GM23338 (cell line): Measurements from ENCODE around the gene GOLM1. TPM values are rescaled to one million over a fixed set of nuclear protein-coding genes. Genes with fewer than 3 reads are reported as not detected.

Experiments used
- ATAC-seq: fragments of 200-7000 bp; cut with Tn5 transposase; 3 replicates; pipeline ENCODE4 v1.9.1; 2020
- DNase-seq: peaks from one replicate; pipeline ENCODE4 v3.0.0-alpha.2; 2015; ENCODE audit warnings: low spot score
- H2AFZ ChIP-seq: fragments of 200-600 bp; sonication (generic); 2 replicates; pipeline ENCODE4 v1.8.0; 2016; ENCODE audit warnings: antibody characterized with exemption, mild to moderate bottlenecking, moderate library complexity
- H3F3A ChIP-seq: fragments of 200-600 bp; sonication (generic); replicated peaks from 2 replicates; pipeline ENCODE4 v1.8.0; 2017; ENCODE audit warnings: antibody characterized with exemption, mixed run types, low read depth
- H3K27ac ChIP-seq: fragments of 200-600 bp; sonication (generic); 2 replicates; pipeline ENCODE4 v1.6.1; 2016; ENCODE audit warnings: low read depth
- H3K27me3 ChIP-seq: fragments of 200-600 bp; sonication (generic); 2 replicates; pipeline ENCODE4 v1.8.0; 2016; ENCODE audit warnings: mild to moderate bottlenecking, mixed run types, moderate library complexity; ENCODE audit not compliant: insufficient read depth
- H3K36me3 ChIP-seq: fragments of 200-600 bp; sonication (generic); 2 replicates; pipeline ENCODE4 v1.8.0; 2016; ENCODE audit warnings: mild to moderate bottlenecking; ENCODE audit not compliant: insufficient read depth
- H3K4me1 ChIP-seq: fragments of 200-600 bp; sonication (generic); 2 replicates; pipeline ENCODE4 v1.8.0; 2016; ENCODE audit warnings: mild to moderate bottlenecking, moderate library complexity; ENCODE audit not compliant: insufficient read depth
- H3K4me2 ChIP-seq: fragments of 200-600 bp; sonication (generic); 2 replicates; pipeline ENCODE4 v1.7.1; 2017; ENCODE audit warnings: mixed run types
- H3K4me3 ChIP-seq: fragments of 200-600 bp; sonication (generic); 2 replicates; pipeline ENCODE4 v1.6.1; 2016; ENCODE audit warnings: mixed run types
- H3K79me2 ChIP-seq: fragments of 200-600 bp; sonication (generic); replicated peaks from 2 replicates; pipeline ENCODE4 v1.8.0; 2017; ENCODE audit warnings: mild to moderate bottlenecking; ENCODE audit not compliant: insufficient read depth
- H3K9me2 ChIP-seq: fragments of 200-600 bp; sonication (generic); 2 replicates; pipeline ENCODE4 v1.8.0; 2017; ENCODE audit not compliant: insufficient read depth
- H4K20me1 ChIP-seq: fragments of 200-600 bp; sonication (generic); replicated peaks from 2 replicates; pipeline ENCODE4 v1.8.0; 2017; ENCODE audit warnings: mild to moderate bottlenecking; ENCODE audit not compliant: insufficient read depth
- H3K27ac Mint-ChIP-seq: 2 replicates; pipeline ENCODE4 v1.8.0; 2020; ENCODE audit warnings: inconsistent platforms, mild to moderate bottlenecking, moderate library complexity, mixed read lengths
- H3K27me3 Mint-ChIP-seq: 3 replicates; pipeline ENCODE4 v1.8.0; 2022; ENCODE audit warnings: low read depth, mild to moderate bottlenecking, moderate library complexity, mixed read lengths, inconsistent platforms; ENCODE audit not compliant: insufficient read depth, poor library complexity
- H3K36me3 Mint-ChIP-seq: 3 replicates; pipeline ENCODE4 v1.8.0; 2021; ENCODE audit warnings: low read depth, mild to moderate bottlenecking, inconsistent platforms, moderate library complexity, mixed read lengths
- H3K4me1 Mint-ChIP-seq: 3 replicates; pipeline ENCODE4 v1.8.0; 2020; ENCODE audit warnings: mild to moderate bottlenecking, inconsistent platforms, mixed read lengths
- H3K4me3 Mint-ChIP-seq: 3 replicates; pipeline ENCODE4 v1.8.0; 2021; ENCODE audit warnings: moderate library complexity, mild to moderate bottlenecking, inconsistent platforms, mixed read lengths
- H3K9me3 Mint-ChIP-seq: 3 replicates; pipeline ENCODE4 v1.8.0; 2020; ENCODE audit warnings: moderate library complexity, mild to moderate bottlenecking, inconsistent platforms, mixed read lengths
- CREB1 ChIP-seq: fragments of 250-450 bp; sonication (Bioruptor Pico); IDR thresholded peaks from 2 replicates; pipeline ENCODE4 v1.5.0; 2020; ENCODE audit warnings: low read depth, mild to moderate bottlenecking, moderate library complexity
- ETS1 ChIP-seq: IDR thresholded peaks from 2 replicates; pipeline ENCODE4 v1.6.1; 2016; ENCODE audit warnings: antibody characterized with exemption
- EZH2 ChIP-seq: fragments of 200-600 bp; sonication (generic); IDR thresholded peaks from one replicate; pipeline ENCODE4 v1.8.0; 2017; ENCODE audit warnings: antibody characterized with exemption, mild to moderate bottlenecking, low read depth; ENCODE audit not compliant: unreplicated experiment
- EZH2phosphoT487 ChIP-seq: fragments of 200-600 bp; sonication (generic); IDR thresholded peaks from one replicate; pipeline ENCODE4 v1.8.1; 2018; ENCODE audit warnings: antibody characterized with exemption; ENCODE audit not compliant: unreplicated experiment
- JUNB ChIP-seq: IDR thresholded peaks from one replicate; pipeline ENCODE4 v1.6.1; 2016; ENCODE audit warnings: antibody characterized with exemption; ENCODE audit not compliant: unreplicated experiment
- NANOG ChIP-seq: IDR thresholded peaks from 2 replicates; pipeline ENCODE4 v1.6.1; 2016; ENCODE audit warnings: antibody characterized with exemption, borderline replicate concordance
- POLR2AphosphoS5 ChIP-seq: IDR thresholded peaks from 2 replicates; pipeline ENCODE4 v1.6.1; 2016; ENCODE audit warnings: antibody characterized with exemption, low read depth
- REST ChIP-seq: IDR thresholded peaks from one replicate; pipeline ENCODE4 v1.6.1; 2018; ENCODE audit warnings: antibody characterized with exemption; ENCODE audit not compliant: unreplicated experiment
- STAT1 ChIP-seq: IDR thresholded peaks from one replicate; pipeline ENCODE4 v1.6.1; 2016; ENCODE audit warnings: antibody characterized with exemption; ENCODE audit not compliant: unreplicated experiment
- ZNF114 ChIP-seq: fragments of 250-450 bp; sonication (Bioruptor Pico); IDR thresholded peaks from 2 replicates; pipeline ENCODE4 v1.5.0; 2020; ENCODE audit warnings: mild to moderate bottlenecking, moderate library complexity
- ZNF462 ChIP-seq: fragments of 250-450 bp; sonication (Bioruptor Pico); IDR thresholded peaks from 2 replicates; pipeline ENCODE4 v1.5.0; 2020; ENCODE audit warnings: mild to moderate bottlenecking, moderate library complexity
- polyA plus RNA-seq: library from polyadenylated mRNA; unstranded; fragments of >200 nt; fragmentation: Nextera tagmentation; extraction: Ambion mirVana; gene quantifications from 2 replicates; pipeline ENCODE4 v1.2.1, GENCODE V29; 2016
- total RNA-seq: library from RNA; depleted of rRNA; stranded (reverse); fragments of >200 nt; shearing (Covaris generic); gene quantifications from 2 replicates; pipeline ENCODE4 v1.2.3, GENCODE V29; 2014
- TF ChIP-seq, protein P1 (sequence below), 2 experiments: fragments of 200-600 bp in 1 of 2; sonication (generic) in 1 of 2; conservative IDR thresholded peaks; 2 replicates each; pipeline versions ENCODE4 v1.5.1 to v1.6.1; 2016 to 2017; ENCODE audit warnings: antibody characterized with exemption in 2 of 2, low read depth in 2 of 2, mild to moderate bottlenecking in 2 of 2, moderate library complexity in 1 of 2

Gene GOLM1
- total and polyA plus RNA-seq, 2 experiments from 2014 or later, result 58.3 to 92.4 TPM

- TF ChIP-seq ZNF462 (CRISPR knock-in tag), result no peak
These were observed 19.4 kb downstream of the GOLM1 start (continued) for GRCh38 chr9:86079865-86080469.

- Histone ChIP-seq H3K27me3 (no peaks in the 10 kb centered on the region), H3K27ac (no peak overlapping the region), H3K4me1 (no peaks in the 10 kb centered on the region), H3K79me2 (peaks cover 31% of the 10 kb centered on the region), H2AFZ (no peak overlapping the region), H3K36me3 (no peaks in the 10 kb centered on the region; the same call in 1 of the 2 replicates), H4K20me1 (peaks cover 17% of the 10 kb centered on the region), H3K9me2 (0 out of 2 replicates have a peak, but pooled peaks cover 2% of the 10 kb centered on the region), H3K4me3 (no peak overlapping the region), H3K4me2 (no peak overlapping the region; the same call in 1 of the 2 replicates), H3F3A (no peaks in the 10 kb centered on the region)
- no peak for DNase-seq
- Mint-ChIP-seq H3K36me3 (peaks cover 54% of the 10 kb centered on the region), H3K4me3 (no peak overlapping the region; the same call in 2 of the 3 replicates), H3K4me1 (peaks cover 29% of the 10 kb centered on the region), H3K27me3 (peaks cover 5% of the 10 kb centered on the region), H3K27ac (peak overlapping the region; percentile 65), H3K9me3 (no peaks in the 10 kb centered on the region)
- ATAC-seq, result peak; percentile 56
- no peak for TF ChIP-seq CREB1 (CRISPR knock-in tag)
- no peak for TF ChIP-seq ETS1
- no peak for TF ChIP-seq REST
- no peak for TF ChIP-seq EZH2phosphoT487
- TF ChIP-seq ZNF114 (CRISPR knock-in tag), result no peak
- TF ChIP-seq POLR2AphosphoS5, result no peak
- TF ChIP-seq, protein P1, sequence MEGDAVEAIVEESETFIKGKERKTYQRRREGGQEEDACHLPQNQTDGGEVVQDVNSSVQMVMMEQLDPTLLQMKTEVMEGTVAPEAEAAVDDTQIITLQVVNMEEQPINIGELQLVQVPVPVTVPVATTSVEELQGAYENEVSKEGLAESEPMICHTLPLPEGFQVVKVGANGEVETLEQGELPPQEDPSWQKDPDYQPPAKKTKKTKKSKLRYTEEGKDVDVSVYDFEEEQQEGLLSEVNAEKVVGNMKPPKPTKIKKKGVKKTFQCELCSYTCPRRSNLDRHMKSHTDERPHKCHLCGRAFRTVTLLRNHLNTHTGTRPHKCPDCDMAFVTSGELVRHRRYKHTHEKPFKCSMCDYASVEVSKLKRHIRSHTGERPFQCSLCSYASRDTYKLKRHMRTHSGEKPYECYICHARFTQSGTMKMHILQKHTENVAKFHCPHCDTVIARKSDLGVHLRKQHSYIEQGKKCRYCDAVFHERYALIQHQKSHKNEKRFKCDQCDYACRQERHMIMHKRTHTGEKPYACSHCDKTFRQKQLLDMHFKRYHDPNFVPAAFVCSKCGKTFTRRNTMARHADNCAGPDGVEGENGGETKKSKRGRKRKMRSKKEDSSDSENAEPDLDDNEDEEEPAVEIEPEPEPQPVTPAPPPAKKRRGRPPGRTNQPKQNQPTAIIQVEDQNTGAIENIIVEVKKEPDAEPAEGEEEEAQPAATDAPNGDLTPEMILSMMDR (conservative IDR thresholded peaks at IDR 0.05; ENCODE audit: low read depth in 2 of 2), result no peak
- TF ChIP-seq JUNB, result no peak
- TF ChIP-seq STAT1, result no peak
- TF ChIP-seq EZH2, result no peak
- no peak for TF ChIP-seq NANOG
These were observed 19.9 kb downstream of the GOLM1 start for GRCh38 chr9:86079421-86079831.
